Thoracic aorta (tissue), 2 donors: ENCODE data around the gene FUZ. TPM values are rescaled to one million over a fixed set of nuclear protein-coding genes. Genes with fewer than 3 reads are reported as not detected.

Source experiments
- ATAC-seq: fragments of 150-250 bp; one replicate; pipeline ENCODE4 v1.8.0; 2017; ENCODE audit warnings: low read depth; ENCODE audit not compliant: insufficient number of reproducible peaks, low FRiP score
- DNase-seq: peaks from one replicate; pipeline ENCODE4 v3.0.0-alpha.2; 2020; ENCODE audit warnings: low spot score
- H3K27ac ChIP-seq, 2 donors: fragments of 200-600 bp; sonication (generic); 1 replicate in 1 of 2; 2 replicates in 1 of 2; pipeline ENCODE4 v1.5.1; 2016; ENCODE audit warnings: mild to moderate bottlenecking in 2 of 2, moderate library complexity in 2 of 2
- H3K27me3 ChIP-seq: fragments of 200-600 bp; sonication (generic); replicated peaks from 2 replicates; pipeline ENCODE4 v1.6.0; 2016; ENCODE audit warnings: mild to moderate bottlenecking; ENCODE audit not compliant: insufficient read depth
- H3K36me3 ChIP-seq: fragments of 200-600 bp; sonication (generic); one replicate; pipeline ENCODE4 v1.5.1; 2016
- H3K4me1 ChIP-seq, 2 donors: fragments of 200-600 bp; sonication (generic); 1 replicate in 1 of 2; 2 replicates in 1 of 2; pipeline versions ENCODE4 v1.5.1 to v1.6.0; 2016; ENCODE audit warnings: low read depth in 2 of 2, mild to moderate bottlenecking in 1 of 2; ENCODE audit not compliant: control insufficient read depth in 1 of 2
- H3K4me3 ChIP-seq: fragments of 200-600 bp; sonication (generic); 2 replicates; pipeline ENCODE4 v1.5.1; 2016; ENCODE audit warnings: mild to moderate bottlenecking
- H3K9me3 ChIP-seq: fragments of 200-600 bp; sonication (generic); 2 replicates; pipeline ENCODE4 v1.5.1; 2016
- CTCF ChIP-seq: fragments of 200-600 bp; sonication (generic); IDR thresholded peaks from one replicate; pipeline ENCODE4 v1.5.1; 2019; ENCODE audit warnings: antibody characterized with exemption
- total RNA-seq, 2 donors: library from RNA; depleted of rRNA; stranded (reverse); fragments of >200 nt; gene quantifications; one replicate each; pipeline versions ENCODE4 v1.1.0 to v1.2.3, GENCODE V29; 2016

The FUZ gene
- total RNA-seq, 2 donors from 2014 or later = 23.6 to 27.3 TPM

GRCh38 chr19:49857061-49857837, 44.2 kb upstream of the FUZ start:
- H3K27me3 ChIP-seq = no peaks in the 10 kb centered on the region
- no peak for DNase-seq
- peaks cover 54% of the 10 kb centered on the region for H3K36me3 ChIP-seq
- no peak for TF ChIP-seq CTCF
- peaks cover 7 to 22% of the 10 kb centered on the region in 2 donors for H3K4me1 ChIP-seq
- no peak overlapping the region for H3K4me3 ChIP-seq
- no peaks in the 10 kb centered on the region for H3K9me3 ChIP-seq
- H3K27ac ChIP-seq = no peak overlapping the region
- no peak for ATAC-seq

GRCh38 chr19:49856574-49857021, 43.5 kb upstream of the FUZ start:
- Histone ChIP-seq H3K4me1 (peaks cover 7 to 27% of the 10 kb centered on the region in 2 donors), H3K9me3 (no peaks in the 10 kb centered on the region), H3K27me3 (no peaks in the 10 kb centered on the region), H3K27ac (no peak overlapping the region), H3K4me3 (no peak overlapping the region), H3K36me3 (peaks cover 50% of the 10 kb centered on the region)
- no peak for TF ChIP-seq CTCF
- ATAC-seq (no peak), DNase-seq (no peak)

GRCh38 chr19:49855676-49856573, 42.8 kb upstream of the FUZ start:
- H3K27me3 ChIP-seq = no peaks in the 10 kb centered on the region
- TF ChIP-seq CTCF = no peak
- no peak overlapping the region for H3K27ac ChIP-seq
- peaks cover 47% of the 10 kb centered on the region for H3K36me3 ChIP-seq
- H3K4me3 ChIP-seq = no peak overlapping the region
- no peak for ATAC-seq
- H3K4me1 ChIP-seq = peaks cover 7 to 27% of the 10 kb centered on the region in 2 donors
- H3K9me3 ChIP-seq = no peaks in the 10 kb centered on the region
- DNase-seq = no peak

- H3K27me3 ChIP-seq = no peaks in the 10 kb centered on the region
- ATAC-seq (no peak), DNase-seq (no peak)
- peaks cover 7 to 28% of the 10 kb centered on the region in 2 donors for H3K4me1 ChIP-seq
- no peak for TF ChIP-seq CTCF
- peaks cover 41% of the 10 kb centered on the region for H3K36me3 ChIP-seq
- H3K27ac ChIP-seq = no peak overlapping the region
- H3K9me3 ChIP-seq = no peaks in the 10 kb centered on the region
- no peak overlapping the region for H3K4me3 ChIP-seq
Measured at GRCh38 chr19:49855277-49855675, 42.2 kb upstream of the FUZ start.
